Measurements from ENCODE around the gene SLC18B1.

DNA sequence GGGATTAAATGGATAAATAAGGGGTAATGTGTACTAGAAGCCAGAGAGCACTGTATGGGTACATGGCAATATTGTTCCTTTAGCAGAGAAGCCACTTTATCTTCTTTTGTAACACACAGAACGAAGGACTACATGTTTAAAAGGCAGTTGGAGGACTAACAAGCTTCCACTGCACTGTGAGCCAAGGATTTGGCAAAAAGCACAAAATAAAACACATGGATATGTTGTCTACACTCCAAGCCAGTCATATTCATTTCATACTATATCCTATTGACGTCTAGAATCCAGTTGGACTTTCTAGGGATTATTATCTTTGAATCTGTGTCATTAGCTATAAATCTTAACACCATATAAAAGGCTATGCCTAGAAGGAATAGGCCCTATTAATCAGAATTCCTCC, 3.0 kb downstream of the SLC18B1 start:
- TF ChIP-seq CTCF (optimal IDR thresholded peaks at IDR 0.05 in 1 of 3, IDR thresholded peaks at IDR 0.05 in 1 of 3, conservative IDR thresholded peaks at IDR 0.05 in 1 of 3; ENCODE audit: extremely low read depth in 1 of 3, insufficient read depth in 2 of 3, low read length in 3 of 3) (no peak), EZH2 (IDR thresholded peaks at IDR 0.05; ENCODE audit: low read length) (no peak)
